Activated CD4-positive, alpha-beta T cell treated with anti-CD3 and anti-CD28 coated beads, Interleukin-2, amount 50 U/mL, for 16 hours (primary cell): ENCODE data around the gene PPP1CA.
A peak's percentile ranks its signal among the peaks of the same experiment; 100 is the strongest.

Experiments used
- DNase-seq: peaks from one replicate; pipeline ENCODE4 v3.0.0-alpha.2; 2020

Gene PPP1CA

GRCh38 chr11:67400942-67401494, 640 bp downstream of the PPP1CA start:
- no peak for DNase-seq

- no peak for DNase-seq
Measured at GRCh38 chr11:67400251-67400941, 1.3 kb downstream of the PPP1CA start.

GRCh38 chr11:67398661-67399563, 2.7 kb downstream of the PPP1CA start:
- no peak for DNase-seq

GRCh38 chr11:67397986-67398660, 3.5 kb downstream of the PPP1CA start:
- DNase-seq = no peak

- no peak for DNase-seq
Measured at GRCh38 chr11:67397536-67397935, 4.1 kb downstream of the PPP1CA start.

GRCh38 chr11:67396587-67397389, 4.9 kb downstream of the PPP1CA start:
- DNase-seq = no peak

- no peak for DNase-seq
Measured at GRCh38 chr11:67396259-67396581, 5.4 kb downstream of the PPP1CA start.

- DNase-seq = no peak
Measured at GRCh38 chr11:67395555-67396258, 6.0 kb downstream of the PPP1CA start.

GRCh38 chr11:67393990-67394389, 7.7 kb downstream of the PPP1CA start:
- DNase-seq = no peak

- no peak for DNase-seq
Measured at GRCh38 chr11:67393437-67393836, 8.2 kb downstream of the PPP1CA start.

- no peak for DNase-seq
Measured at GRCh38 chr11:67392183-67392715, 9.4 kb downstream of the PPP1CA start.

GRCh38 chr11:67391304-67392182, 10.1 kb downstream of the PPP1CA start, which contains the start of gene RAD9A:
Gene RAD9A (plus strand): TSS chr11:67391986. CDS start chr11:67392045, 59 bp downstream.
- peak; percentile 94 for DNase-seq

GRCh38 chr11:67390947-67391303, 10.7 kb downstream of the PPP1CA start:
- DNase-seq = no peak

GRCh38 chr11:67389477-67389876, 12.2 kb downstream of the PPP1CA start:
- peak; percentile 47 for DNase-seq

GRCh38 chr11:67387518-67387917, 14.1 kb downstream of the PPP1CA start:
- DNase-seq = no peak

- DNase-seq = no peak
Measured at GRCh38 chr11:67387069-67387468, 14.6 kb downstream of the PPP1CA start.

GRCh38 chr11:67384851-67385366, 16.7 kb downstream of the PPP1CA start:
- no peak for DNase-seq

GRCh38 chr11:67382276-67383136, 19.2 kb downstream of the PPP1CA start:
- peak; percentile 85 for DNase-seq
